Stimulated activated CD8-positive, alpha-beta memory T cell treated with anti-CD3 and anti-CD28 coated beads, Interleukin-7, amount 100 ng/mL, for 24 hours (primary cell): Measurements from ENCODE around the gene USP34.
"Not testable (repeated sequence)": the region's sequence is repeated elsewhere in the genome, so short reads cannot be mapped to it uniquely, and the experiment has no call there.

Experiments
- DNase-seq: peaks from one replicate; pipeline ENCODE4 v3.0.0-alpha.2; 2020; ENCODE audit warnings: low read depth

The USP34 gene

GRCh38 chr2:61423714-61424113 is 47.2 kb downstream of the USP34 start:
- no peak for DNase-seq

- no peak for DNase-seq
These were observed 49.3 kb downstream of the USP34 start for GRCh38 chr2:61421611-61422010.

- no peak for DNase-seq
These were observed 49.8 kb downstream of the USP34 start for GRCh38 chr2:61420991-61421544.

- DNase-seq = no peak
These were observed 51.3 kb downstream of the USP34 start for GRCh38 chr2:61419570-61419969.

- no peak for DNase-seq
These were observed 51.8 kb downstream of the USP34 start for GRCh38 chr2:61419129-61419528.

- DNase-seq = no peak
These were observed 53.8 kb downstream of the USP34 start for GRCh38 chr2:61416871-61417645.

- DNase-seq = no peak
These were observed 55.6 kb downstream of the USP34 start for GRCh38 chr2:61415265-61415664.

- DNase-seq = no peak
These were observed 56.2 kb downstream of the USP34 start for GRCh38 chr2:61414674-61415073.

GRCh38 chr2:61411109-61411508 is 59.8 kb downstream of the USP34 start:
- DNase-seq = no peak

- DNase-seq = no peak
These were observed 60.7 kb downstream of the USP34 start for GRCh38 chr2:61410185-61410584.

GRCh38 chr2:61405813-61406212 is 65.1 kb downstream of the USP34 start:
- no peak for DNase-seq

- no peak for DNase-seq
These were observed 66.4 kb downstream of the USP34 start for GRCh38 chr2:61404438-61404837.

GRCh38 chr2:61398413-61398812 is 72.5 kb downstream of the USP34 start:
- DNase-seq = no peak

- DNase-seq = no peak
These were observed 74.9 kb downstream of the USP34 start for GRCh38 chr2:61396005-61396404.

- not testable (repeated sequence) for DNase-seq
These were observed 83.3 kb downstream of the USP34 start for GRCh38 chr2:61387588-61387987.

- not testable (repeated sequence) for DNase-seq
These were observed 90.0 kb downstream of the USP34 start for GRCh38 chr2:61380882-61381197.

GRCh38 chr2:61380056-61380881 is 90.6 kb downstream of the USP34 start:
- no peak for DNase-seq

GRCh38 chr2:61379521-61379920 is 91.4 kb downstream of the USP34 start:
- no peak for DNase-seq

GRCh38 chr2:61378281-61378680 is 92.6 kb downstream of the USP34 start:
- DNase-seq = no peak

- no peak for DNase-seq
These were observed 93.8 kb downstream of the USP34 start for GRCh38 chr2:61377046-61377445.

GRCh38 chr2:61376211-61376610 is 94.7 kb downstream of the USP34 start:
- no peak for DNase-seq

GRCh38 chr2:61371027-61371426 is 99.9 kb downstream of the USP34 start:
- no peak for DNase-seq
